ENCODE measurements around the gene APOM.

The APOM gene

GRCh38 chr6:31680226-31681134, 24.8 kb downstream of the APOM start, which contains the start of gene LY6G5C:
LY6G5C (minus strand) TSS chr6:31681067; CDS start chr6:31680373, 694 bp downstream.
- peak; percentile 93 for DNase-seq (ENCODE audit: low read depth, low spot score)

- DNase-seq (ENCODE audit: low read depth, low spot score): peak; percentile 59
These were observed 25.5 kb downstream of the APOM start for GRCh38 chr6:31681135-31681671.

- no peak for DNase-seq (ENCODE audit: low read depth, low spot score)
These were observed 27.9 kb downstream of the APOM start for GRCh38 chr6:31683591-31683990.

- no peak for DNase-seq (ENCODE audit: low read depth, low spot score)
These were observed 30.8 kb downstream of the APOM start for GRCh38 chr6:31686483-31686882.

GRCh38 chr6:31687321-31687720, 31.6 kb downstream of the APOM start:
- DNase-seq (ENCODE audit: low read depth, low spot score): no peak

- no peak for DNase-seq (ENCODE audit: low read depth, low spot score)
These were observed 32.4 kb downstream of the APOM start for GRCh38 chr6:31687860-31688693.

GRCh38 chr6:31689249-31690110, 33.8 kb downstream of the APOM start:
- no peak for DNase-seq (ENCODE audit: low read depth, low spot score)

GRCh38 chr6:31690231-31691077, 34.8 kb downstream of the APOM start:
- DNase-seq (ENCODE audit: low read depth, low spot score): no peak

GRCh38 chr6:31691078-31691463, 35.4 kb downstream of the APOM start:
- no peak for DNase-seq (ENCODE audit: low read depth, low spot score)

- no peak for DNase-seq (ENCODE audit: low read depth, low spot score)
These were observed 35.9 kb downstream of the APOM start for GRCh38 chr6:31691564-31692108.

- no peak for DNase-seq (ENCODE audit: low read depth, low spot score)
These were observed 36.7 kb downstream of the APOM start for GRCh38 chr6:31692353-31692752.

GRCh38 chr6:31692886-31693285, 37.2 kb downstream of the APOM start:
- no peak for DNase-seq (ENCODE audit: low read depth, low spot score)

GRCh38 chr6:31693535-31693934, 37.8 kb downstream of the APOM start:
- DNase-seq (ENCODE audit: low read depth, low spot score): no peak

GRCh38 chr6:31697555-31697954, 41.9 kb downstream of the APOM start:
- no peak for DNase-seq (ENCODE audit: low read depth, low spot score)

- no peak for DNase-seq (ENCODE audit: low read depth, low spot score)
These were observed 45.2 kb downstream of the APOM start for GRCh38 chr6:31700740-31701401.

- peak; percentile 41 for DNase-seq (ENCODE audit: low read depth, low spot score)
These were observed 46.1 kb downstream of the APOM start for GRCh38 chr6:31701666-31702404.

GRCh38 chr6:31702405-31702818, 46.7 kb downstream of the APOM start:
- DNase-seq (ENCODE audit: low read depth, low spot score): no peak

- DNase-seq (ENCODE audit: low read depth, low spot score): peak; percentile 99
These were observed 47.4 kb downstream of the APOM start, which contains the start of gene ABHD16A for GRCh38 chr6:31702819-31703716. ABHD16A (minus strand) TSS chr6:31703324; CDS start chr6:31703281, 43 bp downstream.

Measured in astrocyte of the hippocampus (primary cell).